SU-DHL-6 (cell line): ENCODE results near the gene GPR153.

Source experiments
- EZH2phosphoT487 ChIP-seq: fragments of 200-600 bp; sonication (generic), shearing (Covaris generic); conservative IDR thresholded peaks from 2 replicates; pipeline ENCODE4 v1.6.1; 2018; ENCODE audit warnings: mild to moderate bottlenecking, antibody characterized with exemption, low read length, moderate library complexity, mixed read lengths
- TF ChIP-seq, protein P1 (sequence below): fragments of 200-600 bp; sonication (generic); IDR thresholded peaks from one replicate; pipeline ENCODE4 v1.5.1; 2017; ENCODE audit warnings: antibody characterized with exemption, mild to moderate bottlenecking, low read length, moderate library complexity; ENCODE audit not compliant: insufficient read depth, poor library complexity, severe bottlenecking

DNA sequence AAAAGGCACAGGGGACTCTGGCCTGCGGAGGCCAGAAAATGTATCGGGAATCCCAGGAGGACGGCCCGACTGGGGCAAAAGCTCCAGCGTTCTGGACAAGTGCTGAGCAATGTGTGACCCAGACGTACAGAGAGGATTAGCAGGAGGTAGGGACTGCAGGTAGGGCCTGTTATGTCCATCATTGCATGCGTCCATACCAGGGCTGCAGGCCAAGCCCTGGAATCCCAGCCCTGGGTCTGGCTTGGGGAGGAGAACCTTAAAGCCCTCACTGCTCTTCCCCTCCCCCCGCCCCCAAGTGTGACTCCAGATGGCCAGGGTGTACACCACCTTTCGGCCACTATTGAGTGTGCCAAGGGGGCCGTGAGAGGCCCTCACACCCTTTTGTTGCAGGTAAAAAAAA lies 53.0 kb downstream of the GPR153 start:
- TF ChIP-seq, protein P1, sequence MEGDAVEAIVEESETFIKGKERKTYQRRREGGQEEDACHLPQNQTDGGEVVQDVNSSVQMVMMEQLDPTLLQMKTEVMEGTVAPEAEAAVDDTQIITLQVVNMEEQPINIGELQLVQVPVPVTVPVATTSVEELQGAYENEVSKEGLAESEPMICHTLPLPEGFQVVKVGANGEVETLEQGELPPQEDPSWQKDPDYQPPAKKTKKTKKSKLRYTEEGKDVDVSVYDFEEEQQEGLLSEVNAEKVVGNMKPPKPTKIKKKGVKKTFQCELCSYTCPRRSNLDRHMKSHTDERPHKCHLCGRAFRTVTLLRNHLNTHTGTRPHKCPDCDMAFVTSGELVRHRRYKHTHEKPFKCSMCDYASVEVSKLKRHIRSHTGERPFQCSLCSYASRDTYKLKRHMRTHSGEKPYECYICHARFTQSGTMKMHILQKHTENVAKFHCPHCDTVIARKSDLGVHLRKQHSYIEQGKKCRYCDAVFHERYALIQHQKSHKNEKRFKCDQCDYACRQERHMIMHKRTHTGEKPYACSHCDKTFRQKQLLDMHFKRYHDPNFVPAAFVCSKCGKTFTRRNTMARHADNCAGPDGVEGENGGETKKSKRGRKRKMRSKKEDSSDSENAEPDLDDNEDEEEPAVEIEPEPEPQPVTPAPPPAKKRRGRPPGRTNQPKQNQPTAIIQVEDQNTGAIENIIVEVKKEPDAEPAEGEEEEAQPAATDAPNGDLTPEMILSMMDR: no peak
- TF ChIP-seq EZH2phosphoT487: no peak
